Measurements from ENCODE around the gene KLHDC7A.
"Not testable (repeated sequence)": the region's sequence is repeated elsewhere in the genome, so short reads cannot be mapped to it uniquely, and the experiment has no call there.

The KLHDC7A gene

DNA sequence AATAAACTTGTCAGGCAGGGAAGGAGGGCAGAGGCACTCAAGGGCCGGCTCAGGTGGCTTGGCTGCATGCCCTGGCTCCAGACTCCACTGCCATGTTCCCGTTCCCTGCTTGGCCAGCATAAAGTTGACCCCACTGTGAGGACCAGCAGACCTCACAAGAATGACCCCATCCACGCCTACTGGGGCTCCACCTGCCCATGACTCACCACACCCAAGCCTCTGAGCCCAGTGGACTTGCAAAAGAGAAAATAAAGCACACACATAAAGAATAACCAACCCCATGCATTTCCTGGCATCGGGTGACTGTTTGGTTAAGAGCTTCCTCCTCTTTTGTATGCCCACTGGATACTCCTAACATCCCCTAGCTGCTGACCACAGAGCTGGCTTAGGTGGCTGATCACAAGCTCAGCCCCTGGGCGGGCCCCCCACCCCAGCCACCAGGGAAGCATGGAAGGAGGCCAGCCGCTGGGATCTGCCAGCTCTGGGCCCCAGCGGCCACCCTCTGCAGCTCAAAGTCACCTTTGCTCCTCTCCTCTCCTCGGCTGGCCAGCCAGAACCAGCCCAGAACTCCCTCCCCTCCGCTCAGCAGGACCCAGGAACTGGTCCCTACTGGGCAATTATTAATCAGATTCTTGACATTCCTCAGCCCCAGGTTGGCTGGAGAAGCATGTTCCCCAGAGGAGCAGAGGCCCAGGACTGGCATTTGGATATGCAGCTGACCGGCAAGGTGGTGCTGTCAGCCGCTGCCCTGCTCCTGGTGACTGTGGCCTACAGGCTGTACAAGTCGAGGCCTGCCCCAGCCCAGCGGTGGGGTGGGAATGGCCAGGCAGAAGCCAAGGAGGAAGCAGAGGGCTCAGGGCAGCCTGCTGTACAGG is at the start of gene KLHDC7A:
TSS of gene KLHDC7A (plus strand) at position 616 of the 875 bp plus-strand sequence. CDS start at position 668, 52 bp downstream.
- peak in 4 of 56 donors; percentile 9 to 33 (median 12) for DNase-seq

DNA sequence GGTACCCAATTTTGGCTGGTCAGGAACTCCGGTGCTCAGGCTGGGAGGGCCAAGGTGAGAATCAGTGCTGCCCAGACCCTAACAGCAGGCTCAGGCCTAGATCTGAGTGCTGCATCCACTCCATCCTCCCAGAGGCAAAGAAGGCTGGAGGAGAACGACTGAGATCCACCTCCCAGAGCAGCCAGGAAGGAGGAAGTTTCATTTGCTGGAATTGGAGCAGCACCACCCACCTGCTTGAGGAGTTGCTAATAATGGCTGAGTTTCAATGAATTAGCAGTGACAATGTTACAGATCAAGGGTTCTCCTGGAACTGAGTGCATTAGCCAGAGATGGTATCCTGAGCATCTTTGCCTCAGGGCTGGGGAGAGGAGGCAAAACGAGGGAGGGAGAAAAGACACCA is 46.7 kb upstream of the KLHDC7A start:
- peak in 3 of 56 donors; percentile 4 to 8 (median 7) for DNase-seq

DNA sequence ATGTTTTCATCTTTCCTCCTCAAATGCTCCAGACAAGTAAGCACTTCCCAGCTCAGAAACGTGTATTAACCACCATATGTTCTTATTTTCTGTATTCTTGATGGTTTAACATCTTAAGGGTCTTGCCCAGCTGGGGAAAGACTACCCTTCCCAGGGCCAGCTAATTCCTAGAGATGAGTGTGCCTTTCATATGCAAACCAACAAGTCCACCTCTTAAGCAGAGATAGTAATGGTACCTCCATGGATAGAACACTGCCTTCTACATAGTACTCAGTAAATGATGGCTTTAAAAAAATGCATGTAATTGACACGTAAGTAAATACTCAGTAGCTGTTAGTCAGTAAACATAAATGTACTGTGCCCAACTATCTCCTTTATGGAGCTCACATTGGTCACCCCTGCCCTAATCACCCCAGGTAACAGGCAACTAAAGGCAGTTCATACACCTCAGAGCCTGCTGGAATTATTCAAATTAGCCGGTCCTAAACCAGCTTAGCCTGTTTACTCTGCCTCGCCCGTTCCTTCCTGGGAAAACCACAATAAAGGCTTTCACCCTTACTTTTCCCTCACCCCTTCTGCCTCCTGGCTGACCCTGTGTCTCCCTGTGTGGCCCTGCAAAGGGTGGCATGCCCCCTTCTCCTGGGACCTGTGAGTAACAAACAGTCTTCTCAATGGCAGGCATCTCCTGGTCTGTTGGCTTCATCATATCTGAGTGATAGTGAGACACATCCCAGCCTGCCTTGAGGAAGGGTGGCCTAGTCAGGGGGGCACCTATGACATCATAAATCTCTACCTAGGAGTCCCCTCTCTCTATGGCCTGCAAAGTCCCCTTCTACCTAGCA is 40.1 kb upstream of the KLHDC7A start:
- DNase-seq = no peak

DNA sequence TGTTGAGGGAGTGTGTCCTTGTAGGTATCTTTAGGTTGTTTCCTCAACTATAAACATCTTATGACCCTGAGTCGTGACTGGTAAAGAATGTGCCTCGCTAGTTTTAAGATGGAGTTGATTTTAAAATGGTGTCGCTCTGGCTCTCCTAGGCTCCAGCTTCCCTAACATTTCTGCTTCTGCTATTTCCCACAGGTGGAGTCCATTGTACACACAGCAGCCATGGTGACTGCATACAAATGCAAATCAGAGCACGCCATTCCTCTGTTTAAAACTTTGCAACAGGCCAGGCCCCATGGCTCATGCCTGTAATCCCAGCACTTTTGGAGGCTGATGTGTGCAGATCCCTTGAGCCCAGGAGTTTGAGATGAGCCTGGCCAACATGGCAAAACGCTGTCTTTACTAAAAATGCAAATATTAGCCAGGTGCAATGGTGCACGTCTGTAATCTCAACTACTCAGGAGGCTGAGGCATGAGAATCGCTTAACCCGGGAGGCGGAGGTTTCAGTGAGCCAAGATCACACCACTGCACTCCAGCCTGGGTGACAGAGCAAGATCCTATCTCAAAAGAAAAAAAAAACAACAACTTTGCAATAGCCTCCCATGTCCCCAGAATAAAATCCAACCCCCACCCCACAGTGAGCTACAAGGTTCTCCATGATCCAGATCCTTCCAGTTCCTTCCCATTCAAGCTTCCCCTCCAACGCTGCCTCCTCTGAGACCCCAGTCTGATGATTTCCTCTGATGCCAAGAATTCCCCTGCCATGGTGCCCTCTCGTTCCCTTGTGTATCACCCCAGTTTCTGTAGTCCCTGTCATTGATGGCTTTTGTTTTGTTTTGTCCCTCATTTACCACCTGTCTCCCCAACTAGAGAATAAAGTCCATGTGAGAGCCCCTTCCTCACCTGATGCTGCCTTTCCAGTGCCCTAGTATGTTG is 36.9 kb upstream of the KLHDC7A start:
- no peak for DNase-seq

DNA sequence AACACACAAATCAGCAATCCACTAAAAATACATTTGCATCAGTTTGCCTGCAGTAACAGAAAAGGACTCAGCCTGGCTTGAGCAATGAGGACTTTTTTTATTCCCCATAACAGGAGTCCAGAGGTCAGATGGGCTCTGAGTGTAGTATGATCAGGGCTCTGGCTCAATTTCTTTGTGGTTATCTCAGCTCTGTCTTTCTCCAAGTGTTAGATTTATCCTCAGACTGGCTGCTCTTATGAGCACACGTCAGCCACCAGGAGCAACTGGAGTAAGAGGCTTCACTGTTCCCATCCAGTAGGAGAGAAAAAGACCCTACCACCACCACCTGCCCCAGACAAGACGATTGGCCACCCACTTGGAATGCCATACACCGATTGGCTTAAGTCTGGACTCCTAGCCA is 36.2 kb upstream of the KLHDC7A start:
- no peak for DNase-seq

DNA sequence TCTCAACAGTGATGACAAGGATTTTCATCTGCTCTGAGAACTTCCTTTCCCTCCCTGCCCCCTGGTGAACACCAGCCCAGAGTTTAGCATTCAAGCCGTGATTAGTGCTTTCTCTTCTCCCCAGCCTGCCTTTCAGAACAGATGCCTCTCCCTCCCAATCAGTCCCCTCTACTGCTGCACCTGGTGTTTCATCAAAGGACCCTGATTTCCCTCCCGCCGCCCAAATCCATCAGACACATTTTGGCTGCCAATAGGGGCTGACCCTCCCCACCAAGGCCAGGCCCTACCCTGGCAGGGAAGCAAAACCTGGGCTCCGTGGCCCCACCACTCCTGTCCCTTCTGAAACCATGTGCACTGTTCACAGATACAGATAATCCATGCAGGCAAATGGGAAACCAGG is 34.0 kb upstream of the KLHDC7A start:
- no peak for DNase-seq

DNA sequence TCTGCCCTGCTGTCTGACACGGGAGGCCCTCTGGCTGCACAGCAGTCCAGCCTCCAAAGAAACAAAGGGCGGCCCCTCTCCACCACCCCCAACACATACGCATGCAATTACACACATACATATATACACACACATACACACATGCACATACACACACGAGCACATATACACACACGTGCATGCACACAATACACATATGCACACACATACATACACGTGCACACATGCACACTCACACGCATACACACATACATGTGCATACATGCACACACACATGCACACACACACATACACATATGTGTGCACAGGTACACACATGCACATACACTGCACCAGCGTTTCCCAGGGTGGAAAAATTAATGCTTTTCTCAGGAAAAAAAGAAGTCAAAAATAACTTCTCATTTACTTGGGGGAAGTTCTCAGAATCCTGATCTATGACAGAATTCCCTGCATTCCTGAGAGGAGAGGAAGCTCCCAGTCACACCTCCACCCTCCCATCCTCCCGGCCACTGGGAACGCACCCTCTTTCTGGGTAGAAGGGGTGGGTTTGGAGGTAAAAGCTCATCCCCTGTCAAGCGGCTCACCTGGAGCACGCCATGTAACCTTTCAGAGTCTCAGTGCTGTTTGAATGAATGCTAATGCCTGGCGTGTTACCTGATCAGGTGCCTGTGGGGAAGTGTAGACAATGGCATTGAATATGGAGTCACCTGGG is 33.1 kb upstream of the KLHDC7A start:
- no peak for DNase-seq

DNA sequence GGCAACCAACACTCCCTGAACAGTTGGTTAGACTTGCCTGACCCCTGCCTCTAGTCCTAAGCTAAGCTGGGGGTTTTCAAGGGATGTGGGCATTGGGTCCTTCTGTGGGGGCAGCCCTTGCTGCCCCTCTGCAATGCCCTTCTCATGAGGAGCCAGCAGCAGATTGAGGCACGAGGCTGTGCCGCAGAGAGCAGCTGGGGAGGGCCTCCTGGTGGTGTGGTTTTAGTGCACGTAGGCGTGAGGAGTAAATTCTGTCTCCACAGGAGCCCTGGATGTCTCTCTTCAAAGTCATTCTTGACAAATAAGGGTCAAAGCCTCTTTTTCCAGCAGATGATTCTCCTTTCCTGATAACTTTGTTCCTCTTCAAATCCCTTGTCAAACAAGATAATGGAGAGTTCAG is 31.8 kb upstream of the KLHDC7A start:
- no peak for DNase-seq

DNA sequence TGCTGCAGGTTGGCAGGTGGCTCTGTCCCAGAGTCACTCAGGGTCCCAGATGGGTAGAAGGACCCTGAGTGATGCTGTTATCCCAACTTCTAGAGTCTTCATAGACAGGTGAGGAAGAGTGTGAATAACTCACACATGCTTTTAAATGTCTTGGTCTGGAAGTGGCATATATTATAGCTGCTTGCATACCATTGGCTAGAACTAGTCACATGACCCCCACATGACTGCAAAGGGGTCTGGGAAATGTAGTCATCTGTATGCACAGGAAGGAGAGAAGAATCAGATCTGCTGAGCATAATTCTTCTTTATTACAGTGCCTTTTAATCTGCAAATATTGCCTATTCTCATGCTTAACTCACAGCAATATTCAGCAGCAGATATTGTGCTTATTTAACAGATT is 28.2 kb upstream of the KLHDC7A start:
- peak in 1 of 56 donors; percentile 4 for DNase-seq

DNA sequence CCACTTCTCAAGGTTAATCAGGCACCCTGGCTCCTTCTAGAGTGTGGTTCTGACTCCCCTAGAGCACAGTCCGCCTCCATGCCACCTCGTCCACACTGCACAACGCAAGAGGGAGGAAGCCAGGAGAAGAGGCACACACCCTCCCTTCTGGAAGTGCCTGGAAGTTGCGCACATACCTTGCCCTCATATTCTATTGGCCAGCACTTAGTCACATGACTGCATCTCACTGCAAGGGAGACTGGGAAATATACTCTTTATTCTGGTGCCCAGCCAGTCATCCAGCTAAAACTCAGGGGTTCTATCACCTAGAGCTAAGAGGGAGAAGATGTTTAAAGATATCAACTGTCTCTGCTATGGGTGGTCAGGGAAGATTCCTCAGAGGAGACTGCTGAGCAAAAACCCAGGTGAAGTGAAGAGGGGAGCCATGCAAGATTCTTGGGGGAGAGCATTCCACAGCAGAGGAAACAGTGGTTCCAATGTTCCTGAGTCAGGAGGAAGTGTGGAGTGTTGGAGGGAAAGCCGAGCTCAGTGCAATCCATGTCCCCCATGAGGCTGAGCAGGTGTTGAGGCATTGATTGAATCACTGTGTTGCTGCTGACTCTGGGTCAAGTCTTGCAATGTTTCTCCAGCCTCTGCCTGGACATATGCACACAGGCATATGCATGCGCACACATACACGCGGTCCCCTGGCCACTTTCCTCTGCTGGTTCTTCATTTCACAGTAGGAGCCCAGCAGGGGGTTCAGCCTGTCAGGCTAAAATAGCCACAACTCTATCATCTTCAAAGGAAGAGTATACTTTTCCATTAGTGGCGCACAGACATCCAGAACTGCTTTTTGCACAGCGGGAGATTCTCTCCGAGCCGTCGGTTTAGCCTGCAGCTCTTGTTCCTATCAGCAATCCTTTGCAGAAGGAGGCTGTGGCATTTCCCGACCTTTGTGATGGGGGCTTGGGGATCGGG is 22.3 kb upstream of the KLHDC7A start:
- DNase-seq = no peak

DNA sequence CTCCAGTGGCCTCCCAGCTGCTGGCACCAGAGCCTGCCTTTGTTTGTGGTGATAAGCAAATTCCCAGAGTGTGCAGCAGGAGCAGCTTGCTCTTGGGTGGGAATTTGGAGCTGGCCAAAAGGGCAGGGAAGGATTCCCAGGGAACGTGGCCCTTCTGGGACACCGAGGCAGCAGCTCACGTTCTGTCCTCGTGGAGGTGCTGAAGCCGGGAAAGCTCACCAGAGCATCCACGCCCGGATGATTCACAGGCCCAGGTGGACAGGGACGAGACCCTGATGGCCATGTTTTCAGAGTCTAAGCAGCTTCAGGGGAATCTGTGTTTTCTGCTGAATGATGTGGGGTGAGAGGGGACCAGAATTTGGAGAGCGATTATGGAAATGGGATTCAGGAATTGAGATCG is 19.1 kb upstream of the KLHDC7A start:
- DNase-seq = no peak

DNA sequence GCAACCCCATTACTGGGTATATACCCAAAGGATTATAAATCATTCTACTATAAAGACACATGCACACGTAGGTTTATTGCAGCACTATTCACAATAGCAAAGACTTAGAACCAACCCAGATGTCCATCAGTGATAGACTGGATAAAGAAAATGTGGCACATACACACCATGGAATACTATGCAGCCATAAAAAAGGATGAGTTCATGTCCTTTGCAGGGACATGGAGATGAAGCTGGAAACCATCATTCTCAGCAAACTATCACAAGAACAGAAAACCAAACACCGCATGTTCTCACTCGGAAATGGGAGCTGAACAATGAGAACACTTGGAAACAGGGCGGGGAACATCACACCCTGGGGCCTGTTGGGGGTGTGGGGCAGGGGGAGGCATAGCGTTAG is 18.2 kb upstream of the KLHDC7A start:
- not testable (repeated sequence) for DNase-seq

DNA sequence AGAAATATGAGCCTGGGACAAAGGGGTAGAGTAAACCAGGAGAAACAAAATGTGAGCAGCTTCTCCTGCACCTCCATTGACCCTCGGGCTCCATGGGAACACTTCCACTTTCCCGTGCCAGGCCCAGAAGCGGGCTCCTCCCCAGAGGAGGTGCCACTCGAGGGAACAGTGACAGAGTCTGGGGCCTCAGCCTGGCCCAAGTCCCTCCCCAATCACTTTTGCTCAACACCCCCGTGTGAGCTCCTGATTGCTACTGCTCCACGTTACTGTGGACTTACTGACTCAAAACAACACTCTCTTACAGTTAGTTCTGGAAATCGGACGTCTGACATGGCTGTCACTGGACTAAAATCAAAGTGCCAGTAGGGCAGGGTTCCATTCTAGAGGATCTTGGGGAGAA is 17.7 kb upstream of the KLHDC7A start:
- no peak for DNase-seq

DNA sequence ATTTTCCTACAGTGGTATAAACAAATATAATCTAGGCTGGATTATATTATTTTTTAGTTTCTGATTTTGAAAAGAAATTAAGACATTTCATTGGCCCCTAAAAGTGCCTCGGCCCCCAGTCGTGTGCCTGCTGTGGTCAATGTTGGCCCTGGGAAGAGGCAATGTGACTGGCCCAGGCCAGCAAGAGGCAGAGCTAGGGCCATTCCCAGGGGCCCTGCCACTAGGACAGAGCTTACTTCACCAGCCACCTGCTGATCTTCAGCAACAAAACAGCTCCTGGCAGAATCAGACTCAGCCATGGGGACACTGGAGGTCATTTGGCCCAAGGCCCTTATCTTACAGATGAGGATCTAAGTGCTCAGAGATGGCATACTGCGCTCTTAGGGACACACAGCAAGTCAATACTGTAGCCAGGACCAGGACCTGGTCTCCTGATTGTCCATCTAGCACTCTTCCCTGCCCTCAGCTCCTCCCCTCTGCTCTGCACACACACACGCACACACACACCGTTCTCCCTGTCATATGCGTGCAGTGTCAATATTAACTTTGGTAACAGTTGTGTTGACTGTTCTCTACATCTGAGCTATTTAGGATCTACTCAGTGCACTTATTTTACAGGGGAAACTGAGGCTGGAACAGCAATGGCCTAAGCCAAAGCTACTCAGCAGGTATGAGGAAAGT is 16.6 kb upstream of the KLHDC7A start:
- no peak for DNase-seq

DNA sequence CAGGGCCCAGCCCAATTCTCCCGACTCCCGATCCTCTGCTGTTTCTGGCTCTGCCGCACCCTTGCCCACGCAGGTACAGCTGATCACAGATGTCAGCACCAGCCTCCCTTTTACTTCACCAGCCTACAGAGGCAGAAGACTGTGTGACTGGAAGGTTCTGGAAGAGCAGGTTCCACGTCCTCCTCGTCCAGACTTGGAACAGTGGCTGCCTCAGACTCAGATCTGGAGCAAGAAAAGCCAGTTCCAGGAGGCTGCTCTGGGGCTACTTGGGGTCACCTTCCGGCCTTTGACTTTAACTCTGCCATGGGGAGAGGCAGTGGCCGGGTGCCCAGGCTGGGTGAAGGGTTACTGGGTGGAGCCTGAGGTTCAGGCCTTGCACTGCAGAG is 16.1 kb upstream of the KLHDC7A start:
- DNase-seq = peak in 2 of 56 donors; percentile 6 to 22

DNA sequence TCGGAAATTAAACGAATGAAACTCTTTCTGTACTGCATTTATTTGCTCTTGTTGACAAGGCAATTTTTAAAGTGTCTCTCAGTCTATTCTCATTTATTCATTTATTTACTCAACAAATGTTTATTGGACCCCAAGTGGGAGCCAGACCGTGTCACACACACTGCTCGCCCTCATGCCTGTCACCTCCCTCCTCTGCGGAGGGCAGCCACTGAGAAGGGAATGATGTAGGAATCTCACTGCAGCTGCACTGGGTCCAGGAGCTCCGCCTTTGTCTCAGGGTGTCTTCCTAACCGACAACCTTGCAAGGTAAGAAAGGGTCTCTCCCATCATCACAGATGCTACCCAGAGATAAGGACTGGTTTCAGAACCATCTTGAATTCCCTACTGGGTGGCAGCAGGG is 14.1 kb upstream of the KLHDC7A start:
- DNase-seq = no peak

DNA sequence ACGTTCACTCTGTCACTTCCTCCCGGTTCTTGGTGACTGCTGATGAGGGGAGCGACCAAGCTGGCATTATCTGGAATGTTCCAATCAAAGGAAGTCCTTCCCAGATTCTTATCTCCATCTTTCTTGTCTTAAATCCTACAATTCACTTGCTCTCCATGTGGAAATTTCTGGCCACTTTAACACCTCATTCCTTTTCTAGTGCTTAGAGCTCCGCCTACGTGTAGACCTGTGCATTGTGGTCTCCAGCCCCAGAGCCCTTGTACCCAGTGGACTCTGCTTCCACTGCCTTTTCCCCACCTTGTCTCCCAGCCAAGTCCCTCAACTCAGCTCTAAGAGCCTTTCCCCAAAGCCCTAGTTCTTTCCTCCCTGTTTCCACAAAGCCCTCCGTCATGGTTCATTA is 12.2 kb upstream of the KLHDC7A start:
- no peak for DNase-seq

DNA sequence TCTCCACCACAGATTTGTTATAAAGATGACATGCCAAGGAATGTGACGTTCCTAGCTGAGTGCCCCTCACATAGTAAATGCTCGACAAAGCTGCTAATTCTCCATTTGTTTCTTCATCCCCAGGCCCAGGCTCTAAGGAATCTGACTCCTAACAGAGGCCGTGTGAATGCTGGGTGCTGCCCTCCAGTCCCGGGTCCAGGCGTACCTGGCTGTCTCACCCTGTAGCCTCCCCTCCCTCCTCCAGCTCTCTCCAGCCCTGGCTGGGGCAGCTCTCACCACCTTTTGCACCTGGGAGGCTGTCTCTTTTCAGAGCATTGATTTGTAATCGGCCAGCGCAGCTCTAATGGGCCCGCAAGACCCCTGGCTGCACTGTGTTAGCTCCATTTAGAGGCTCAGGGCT is 11.2 kb upstream of the KLHDC7A start:
- DNase-seq = no peak
